Activated T-cell treated with anti-CD3 and anti-CD28 coated beads for 24 hours (primary cell): ENCODE data around the gene U2AF1L4.

ENCODE experiments used
- DNase-seq: peaks from one replicate; pipeline ENCODE4 v3.0.0-alpha.2; 2020; ENCODE audit warnings: low read depth

U2AF1L4 gene

DNA sequence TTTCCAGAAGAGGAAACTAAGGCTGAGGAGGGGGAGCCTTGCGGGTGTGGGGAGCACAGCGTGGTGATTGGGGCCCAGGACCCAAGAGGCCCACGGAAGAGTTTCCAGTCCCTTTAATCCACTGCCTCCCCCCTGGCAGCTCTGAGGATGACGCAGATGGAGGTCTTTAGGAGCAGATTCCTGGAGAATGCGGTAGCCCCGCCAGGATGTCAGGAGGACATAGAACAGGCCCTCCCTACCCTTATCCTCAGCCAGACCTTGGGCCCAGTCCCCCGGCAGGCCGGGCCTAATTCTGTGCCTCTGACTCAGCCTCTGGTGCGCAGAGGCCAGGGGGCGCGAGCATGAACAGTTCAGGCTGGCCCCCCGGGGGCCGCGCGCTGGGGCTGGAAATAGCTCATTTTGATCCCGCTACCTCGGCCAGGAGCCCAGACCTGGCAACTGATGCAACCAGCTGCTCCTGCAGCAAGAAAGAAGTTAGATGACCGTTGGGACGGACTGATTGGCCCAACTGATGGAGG lies 12.1 kb upstream of the U2AF1L4 start:
- DNase-seq: no peak

DNA sequence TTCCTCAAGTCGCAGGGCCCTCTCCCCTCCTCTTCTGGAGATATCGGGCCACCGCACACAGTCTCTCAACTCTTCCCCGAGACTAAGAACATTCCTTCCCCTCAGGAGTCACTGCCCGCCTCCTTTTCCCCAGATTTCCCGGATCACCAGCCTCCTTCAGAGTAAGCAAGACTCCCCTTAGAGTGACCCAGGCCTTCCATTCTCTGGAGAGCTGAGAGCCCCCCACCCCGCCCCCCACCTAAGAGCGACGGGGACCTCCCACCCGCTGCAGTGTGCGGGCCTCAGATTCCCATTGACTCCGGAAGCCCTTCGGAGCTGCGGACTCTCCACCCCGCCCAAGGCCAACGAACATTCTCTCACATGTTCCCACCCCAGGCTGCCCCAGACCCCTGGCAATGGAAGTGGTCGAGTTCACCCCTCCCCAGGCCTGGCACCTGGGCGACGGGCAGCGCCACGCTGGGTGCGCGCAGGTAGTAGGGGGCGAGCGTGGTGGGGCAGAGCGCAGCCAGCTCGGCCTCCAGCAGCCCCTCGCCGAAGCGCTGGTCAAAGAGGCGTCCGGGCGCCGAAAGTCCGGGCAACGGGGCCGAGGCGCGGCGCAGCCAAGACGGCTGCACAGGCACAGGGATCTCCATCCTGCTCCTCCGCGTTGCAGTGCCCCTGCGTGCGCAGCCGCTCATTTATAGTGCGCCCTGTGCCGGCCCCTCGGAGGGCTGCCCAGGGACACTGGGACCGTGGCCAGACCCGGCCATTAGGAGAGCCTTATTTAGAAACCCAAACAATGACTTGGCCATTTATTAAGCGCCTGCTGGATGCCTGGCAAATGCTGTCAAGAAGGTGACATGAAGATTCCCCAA lies 11.4 kb upstream of the U2AF1L4 start, which contains the start of gene HSPB6:
TSS of gene HSPB6 (minus strand) at position 653 of the 854 bp plus-strand sequence. CDS start at position 632, 21 bp downstream.
- DNase-seq: no peak

DNA sequence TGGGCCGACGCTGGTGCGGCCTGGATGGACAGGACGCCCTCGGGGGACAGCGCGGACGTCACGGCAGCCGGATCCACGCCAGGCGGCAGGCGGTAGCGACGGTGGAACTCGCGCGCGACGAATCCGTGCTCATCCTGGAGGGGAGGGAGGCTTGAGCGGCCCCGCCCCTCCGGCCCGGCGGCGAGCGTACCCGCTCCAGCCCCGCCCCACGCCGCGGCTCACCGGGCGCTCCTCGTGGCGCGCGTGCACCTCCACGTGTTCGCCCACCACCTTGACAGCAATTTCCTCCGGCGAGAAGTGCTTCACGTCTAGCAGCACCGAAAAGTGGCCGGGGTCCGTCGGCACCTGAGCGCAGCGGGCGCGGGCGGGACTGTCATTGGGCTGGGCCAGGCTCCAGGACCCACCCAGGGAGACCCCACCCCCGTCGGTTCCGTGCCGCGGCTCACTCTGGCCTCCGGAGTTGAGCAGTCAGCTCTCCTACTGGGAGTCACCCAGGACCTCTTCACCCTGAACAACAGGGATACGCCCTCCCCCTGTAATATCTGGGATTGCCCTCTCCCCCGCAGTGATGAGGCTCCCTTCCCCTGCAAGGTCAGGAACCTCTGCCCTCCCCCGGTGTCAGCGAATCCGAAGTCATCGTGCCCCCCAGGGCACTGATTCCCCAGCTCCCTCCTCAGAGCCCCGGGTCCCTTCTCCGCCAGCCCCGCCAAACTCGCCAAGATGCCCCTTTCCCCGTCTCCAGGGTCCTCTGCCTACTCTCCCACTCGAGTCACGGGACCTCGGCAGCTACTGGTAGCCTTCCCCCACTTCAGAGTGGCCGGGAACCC lies 10.5 kb upstream of the U2AF1L4 start:
- peak; percentile 46 for DNase-seq

DNA sequence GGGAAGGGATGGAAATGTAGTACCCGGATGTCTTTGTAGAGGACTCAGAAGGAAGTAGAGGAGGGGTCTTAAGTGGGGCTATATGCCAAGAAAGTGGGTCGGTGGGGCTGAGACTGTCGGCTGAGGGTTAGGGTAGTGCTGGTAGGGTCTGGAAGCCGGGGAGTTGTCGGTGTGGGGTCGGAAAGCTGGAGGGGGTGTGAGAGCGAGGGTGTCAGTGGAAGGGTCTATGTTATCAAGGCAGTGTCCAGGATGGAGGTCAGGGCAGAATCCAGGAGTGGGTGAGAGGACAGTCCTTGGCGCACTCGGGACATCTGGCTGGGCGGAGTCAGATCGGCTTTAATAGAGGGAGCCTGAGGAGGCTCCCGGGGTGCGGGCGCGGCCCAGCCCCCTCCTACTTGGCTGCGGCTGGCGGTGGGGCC lies 9.9 kb upstream of the U2AF1L4 start:
- no peak for DNase-seq

DNA sequence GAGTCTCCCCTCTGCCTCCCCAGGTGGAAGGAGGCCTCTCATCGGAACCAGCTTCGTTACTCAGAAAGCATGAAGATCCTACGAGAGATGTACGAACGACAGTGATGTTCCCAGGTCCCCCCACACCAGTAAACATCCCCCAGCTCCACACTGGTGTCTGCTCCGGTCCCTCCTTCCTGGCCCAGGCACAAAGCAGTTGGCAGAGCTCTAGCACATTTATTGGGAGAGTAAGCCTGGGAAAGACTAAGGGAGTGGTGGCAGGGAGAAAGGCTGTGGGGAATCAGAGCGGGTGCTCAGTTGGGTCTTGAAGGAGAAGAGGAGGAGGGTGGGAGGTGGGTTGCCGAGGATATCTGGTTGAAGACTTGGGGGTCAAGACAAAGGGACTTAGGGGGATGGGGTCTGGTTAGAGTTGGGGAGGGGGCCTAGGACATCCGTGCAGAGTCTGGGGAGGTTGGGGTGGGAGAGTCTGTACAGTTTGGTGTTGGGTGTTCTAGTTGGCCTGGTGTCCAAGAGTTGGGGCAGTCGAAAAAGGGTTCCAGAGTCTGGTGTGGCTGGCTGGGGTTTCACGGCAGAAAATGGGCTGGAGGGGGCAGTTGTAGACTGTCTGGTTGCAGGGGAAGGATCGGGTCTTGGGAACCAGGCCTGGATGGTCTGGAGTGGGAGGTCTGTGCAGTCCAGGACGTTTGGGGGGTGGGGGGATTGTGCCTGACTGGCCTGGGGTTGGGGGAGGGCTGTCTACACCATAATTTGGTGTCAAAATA lies 9.3 kb upstream of the U2AF1L4 start:
- DNase-seq: no peak

DNA sequence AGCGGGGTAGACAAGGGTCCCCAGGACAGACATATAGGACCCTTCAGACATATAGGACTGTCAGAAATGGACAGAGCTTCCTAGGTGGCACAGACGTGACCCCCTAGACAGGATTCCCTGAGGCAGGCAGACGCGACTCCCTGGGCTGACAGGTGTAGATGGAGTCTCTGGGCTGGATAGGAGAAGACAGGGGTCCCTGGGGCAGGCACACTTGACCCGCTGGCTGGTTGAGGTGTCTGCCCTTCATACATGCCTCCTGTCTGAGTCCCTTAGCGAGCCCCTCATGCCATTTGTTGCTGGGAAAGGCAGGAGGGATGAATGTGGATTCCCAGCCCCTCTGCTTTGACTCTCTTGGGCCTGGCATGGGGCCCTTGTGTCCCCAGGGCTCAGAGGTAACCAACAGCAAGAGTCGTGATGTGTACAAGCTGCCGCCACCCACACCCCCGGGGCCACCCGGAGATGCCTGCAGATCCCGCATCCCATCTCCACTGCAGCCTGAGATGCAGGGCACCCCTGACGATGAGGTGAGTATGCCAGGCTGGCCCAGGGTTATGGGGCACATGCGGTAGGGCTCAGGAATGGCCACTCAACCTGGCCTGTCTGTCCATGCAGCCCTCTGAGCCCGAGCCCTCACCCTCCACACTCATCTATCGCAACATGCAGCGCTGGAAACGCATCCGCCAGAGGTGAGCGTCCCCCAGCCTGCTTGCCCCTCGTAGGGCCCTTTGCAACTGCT lies 8.6 kb upstream of the U2AF1L4 start:
- DNase-seq: no peak

DNA sequence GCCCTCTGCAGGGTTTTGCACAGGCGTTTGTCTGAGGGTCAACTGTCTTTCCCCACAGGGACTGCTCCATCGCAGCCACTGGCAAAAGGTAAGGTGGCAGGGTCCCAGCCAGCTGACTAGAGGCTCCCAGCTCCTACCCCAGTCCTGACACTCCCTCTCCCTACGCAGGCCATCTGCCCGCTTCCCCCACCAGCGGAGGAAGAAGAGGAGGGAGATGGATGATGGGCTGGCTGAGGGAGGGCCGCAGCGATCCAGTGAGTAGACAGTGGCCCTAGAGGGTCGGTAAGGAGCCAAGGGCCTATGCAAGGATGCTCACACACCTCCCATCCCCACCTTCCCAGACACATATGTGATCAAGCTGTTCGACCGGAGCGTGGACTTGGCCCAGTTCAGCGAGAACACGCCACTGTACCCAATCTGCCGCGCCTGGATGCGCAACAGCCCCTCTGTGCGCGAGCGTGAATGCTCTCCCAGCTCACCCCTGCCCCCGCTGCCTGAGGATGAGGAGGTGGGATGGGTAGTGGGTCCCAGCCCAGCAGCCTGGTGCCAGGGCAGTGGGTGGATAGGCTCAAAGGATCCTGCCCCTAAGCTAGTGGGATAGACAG lies 7.6 kb upstream of the U2AF1L4 start:
- no peak for DNase-seq

DNA sequence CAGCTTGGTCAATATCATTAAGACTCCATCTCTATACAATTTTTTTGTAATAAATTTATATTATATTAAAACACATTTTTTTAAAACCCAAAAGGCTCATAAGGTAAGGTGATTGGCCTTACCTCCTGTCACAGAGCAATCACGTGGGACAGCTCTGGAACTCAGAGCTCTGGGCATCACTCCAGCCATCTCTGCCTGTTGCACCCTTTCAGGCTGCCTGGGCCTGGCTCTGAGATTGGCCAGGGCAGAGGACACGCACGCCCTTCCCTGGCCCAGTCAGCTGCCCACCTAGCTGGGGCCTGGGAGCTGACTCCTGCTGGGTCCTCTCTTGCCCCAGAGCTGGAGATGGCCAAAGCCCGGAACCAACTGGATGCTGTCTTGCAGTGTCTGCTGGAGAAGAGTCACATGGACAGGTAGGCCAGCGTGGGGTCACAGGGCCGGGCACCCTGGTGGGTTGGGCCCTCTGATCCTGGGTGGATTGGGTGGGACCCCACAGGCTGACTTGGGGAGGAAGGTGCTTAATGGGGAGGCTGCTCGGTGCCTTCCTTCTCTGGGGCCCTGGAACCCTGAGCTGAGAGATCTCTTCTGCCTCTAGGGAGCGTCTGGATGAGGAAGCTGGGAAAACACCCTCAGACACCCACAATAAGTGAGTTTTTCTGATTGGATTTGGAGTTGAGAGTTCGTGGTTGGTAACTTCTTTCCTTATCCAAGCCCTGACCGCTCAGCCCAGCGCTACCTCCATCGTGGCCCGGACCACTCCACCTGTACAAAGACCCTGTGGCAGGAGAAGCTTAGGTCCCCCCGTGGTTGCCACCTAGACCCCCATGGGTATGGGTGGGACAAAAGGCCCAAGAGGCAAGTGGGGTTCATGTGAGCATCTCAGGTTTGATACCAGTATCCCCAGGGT lies 6.9 kb upstream of the U2AF1L4 start:
- DNase-seq: no peak

DNA sequence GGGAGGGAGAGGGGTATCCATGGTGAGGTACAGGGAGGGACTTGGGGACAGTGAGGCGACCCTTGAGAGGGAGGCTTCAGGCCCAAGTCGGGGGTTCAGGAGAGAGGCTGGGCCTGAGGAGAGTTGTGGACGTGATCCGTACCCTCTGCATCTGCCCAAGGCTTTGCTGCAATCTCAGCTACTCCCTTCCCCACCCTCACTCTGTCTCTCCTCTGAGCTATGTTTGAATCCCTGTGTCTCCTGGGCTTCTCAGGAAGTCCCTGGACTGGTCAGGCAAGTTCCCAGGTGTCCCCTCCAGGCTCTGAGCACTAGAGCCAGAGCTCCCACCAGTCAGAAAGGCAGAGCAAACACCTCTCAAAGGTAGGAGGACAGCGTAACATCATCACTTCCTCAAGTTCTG lies 4.9 kb upstream of the U2AF1L4 start:
- DNase-seq: no peak

DNA sequence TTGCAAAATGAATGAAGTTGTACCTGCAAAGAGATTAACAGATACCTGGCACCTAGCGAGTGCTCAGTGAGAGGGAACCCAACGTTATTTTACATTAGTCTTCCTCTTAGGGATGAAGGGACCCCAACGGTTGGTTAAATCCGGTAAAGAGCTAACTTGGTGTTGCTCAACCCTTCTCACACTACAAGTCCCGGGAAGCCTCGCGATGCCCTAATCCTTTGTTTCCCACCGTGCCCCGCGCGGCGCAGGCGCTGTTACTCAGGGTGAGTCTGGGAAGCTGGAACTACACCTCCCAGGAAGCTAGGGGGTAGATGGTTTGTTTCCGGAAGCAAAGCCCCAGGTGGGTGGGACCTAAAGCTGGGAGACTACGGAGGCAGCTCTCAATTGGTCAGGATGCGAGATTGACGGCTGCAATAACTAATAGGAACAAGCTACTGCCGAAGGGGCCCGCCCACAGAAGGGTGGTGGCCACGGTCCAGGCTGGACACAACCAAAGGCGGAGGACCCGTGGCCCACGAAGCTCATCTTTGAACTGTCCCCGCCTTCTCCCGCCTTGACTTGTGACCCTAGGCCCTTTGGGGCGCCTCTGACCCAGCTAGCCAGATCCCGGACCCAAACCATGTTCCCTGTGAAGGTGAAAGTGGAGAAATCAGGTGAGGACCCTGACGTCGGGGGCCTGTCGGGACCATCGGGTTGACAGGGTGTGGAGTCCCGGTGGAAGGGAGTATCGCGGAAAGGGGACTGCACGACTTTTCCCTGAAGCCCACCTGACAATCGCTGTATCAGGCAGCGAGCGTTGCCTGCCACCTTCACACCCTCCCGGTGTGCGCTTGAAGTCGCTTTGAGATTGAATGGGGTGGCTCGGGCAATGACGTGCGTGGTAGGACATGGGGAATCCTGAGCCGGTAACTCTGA lies 3.1 kb upstream of the U2AF1L4 start, which contains the start of gene LIN37:
TSS of gene LIN37 (plus strand) at position 471 of the 915 bp plus-strand sequence. CDS start at position 620, 149 bp downstream.
- peak; percentile 98 for DNase-seq

DNA sequence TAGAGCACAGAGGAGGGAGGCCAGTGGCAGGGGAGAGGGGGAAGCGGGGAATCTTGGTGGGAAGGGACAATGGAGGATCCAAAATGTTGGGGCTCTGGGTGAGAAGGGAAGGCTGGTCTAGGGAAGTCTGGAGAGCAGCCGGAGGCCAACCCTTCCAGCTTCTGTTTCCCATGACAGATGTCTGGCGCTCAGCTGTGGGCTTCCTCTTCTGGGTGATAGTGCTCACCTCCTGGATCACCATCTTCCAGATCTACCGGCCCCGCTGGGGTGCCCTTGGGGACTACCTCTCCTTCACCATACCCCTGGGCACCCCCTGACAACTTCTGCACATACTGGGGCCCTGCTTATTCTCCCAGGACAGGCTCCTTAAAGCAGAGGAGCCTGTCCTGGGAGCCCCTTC lies 1.3 kb upstream of the U2AF1L4 start:
- no peak for DNase-seq

DNA sequence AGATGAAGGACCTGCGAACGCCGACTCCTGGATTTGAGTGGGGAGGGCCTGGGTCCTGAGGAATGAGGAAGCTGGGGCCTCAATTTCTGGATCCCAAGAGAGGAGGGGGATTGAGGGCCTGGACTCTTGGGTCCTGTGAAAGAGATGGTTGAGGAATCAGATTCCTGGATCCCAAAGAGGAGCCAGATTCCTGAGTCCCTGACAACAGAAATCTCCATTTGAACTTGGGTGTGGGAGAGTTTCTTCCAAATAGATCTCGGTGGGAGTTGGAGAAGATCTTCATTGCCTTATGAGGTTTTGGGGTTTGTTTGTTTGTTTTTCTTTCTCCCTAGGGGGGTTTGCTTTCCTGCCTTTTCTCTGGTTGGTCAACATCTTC lies 857 bp upstream of the U2AF1L4 start:
- DNase-seq: no peak

DNA sequence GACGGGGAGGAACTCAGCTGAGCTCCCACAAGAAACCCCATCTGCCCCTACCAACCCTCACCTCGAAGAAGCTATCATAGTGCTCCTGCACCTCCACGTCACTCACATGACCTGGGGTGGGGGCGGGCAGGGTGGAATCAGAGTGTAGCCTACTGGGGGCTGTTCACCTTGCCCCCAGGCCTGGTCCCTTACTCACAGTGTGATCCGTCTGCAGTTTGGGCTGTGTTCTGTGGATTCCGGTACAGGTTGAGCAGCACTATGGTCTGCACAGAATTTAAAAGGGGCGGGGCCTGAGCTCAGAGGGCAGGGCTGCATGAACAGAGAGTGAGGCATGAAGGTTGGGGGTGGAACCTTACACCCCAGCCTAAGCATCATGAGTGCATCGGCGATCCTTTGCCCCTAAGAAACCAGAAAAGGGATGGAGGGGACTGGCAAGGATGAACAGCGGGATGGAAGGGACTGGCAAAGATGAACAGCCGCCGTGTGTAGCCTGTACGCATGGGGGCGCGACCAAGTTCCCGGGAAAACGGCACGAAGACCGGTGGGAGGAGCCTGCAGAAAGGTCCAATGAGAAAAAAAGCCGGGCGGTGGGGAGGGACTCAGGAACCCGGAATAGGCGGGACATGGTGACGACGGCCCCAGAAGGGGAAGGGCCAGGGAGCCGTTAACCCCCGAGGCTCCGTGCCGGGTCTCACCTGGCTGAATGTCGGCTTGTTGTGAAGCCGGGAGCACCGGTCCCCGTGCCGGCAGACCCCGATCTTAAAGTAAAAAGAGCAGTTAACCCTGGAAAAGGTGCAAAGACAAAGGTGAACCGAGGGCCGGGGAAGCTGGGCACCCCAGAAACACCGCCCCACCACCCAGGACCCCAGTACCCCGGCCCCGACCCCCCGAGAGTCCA lies 539 bp downstream of the U2AF1L4 start:
- DNase-seq: peak; percentile 92

DNA sequence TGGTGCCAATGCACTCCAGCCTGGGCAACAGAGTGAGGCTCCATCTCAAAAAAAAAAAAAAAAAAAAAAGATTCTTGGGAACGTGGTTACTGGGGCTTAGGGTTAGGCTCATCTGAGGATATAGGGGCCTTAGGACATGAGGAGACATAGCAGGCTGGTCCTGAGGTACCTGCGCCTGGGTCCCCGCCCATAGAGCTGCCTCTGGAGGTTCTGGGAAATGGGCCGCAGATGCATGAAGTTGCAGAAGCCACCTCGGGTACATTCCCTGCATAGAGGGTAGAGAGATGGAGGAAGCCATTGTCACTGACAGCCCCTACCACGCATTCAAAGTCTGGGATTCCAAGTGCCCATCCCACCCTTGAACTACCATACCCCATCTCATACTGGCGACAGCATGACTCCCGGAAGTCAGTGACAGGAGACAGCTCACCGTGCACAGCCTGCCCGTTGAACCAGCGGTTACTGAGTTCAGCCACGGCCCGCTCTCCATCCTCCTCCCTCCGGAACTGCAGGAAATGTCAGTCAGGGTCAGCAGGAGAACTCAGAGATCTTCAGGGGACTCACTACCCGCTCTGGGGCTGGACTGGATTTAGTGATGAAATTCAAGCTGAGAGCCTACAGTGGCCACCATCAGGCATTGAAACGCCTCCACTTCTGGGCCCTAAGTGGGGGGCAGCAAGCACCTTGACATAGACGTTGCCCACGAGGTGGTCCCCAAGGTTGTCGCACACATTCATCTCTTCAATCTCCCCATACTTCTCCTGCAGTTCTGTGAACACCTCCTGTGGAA lies 1.4 kb downstream of the U2AF1L4 start:
- no peak for DNase-seq

DNA sequence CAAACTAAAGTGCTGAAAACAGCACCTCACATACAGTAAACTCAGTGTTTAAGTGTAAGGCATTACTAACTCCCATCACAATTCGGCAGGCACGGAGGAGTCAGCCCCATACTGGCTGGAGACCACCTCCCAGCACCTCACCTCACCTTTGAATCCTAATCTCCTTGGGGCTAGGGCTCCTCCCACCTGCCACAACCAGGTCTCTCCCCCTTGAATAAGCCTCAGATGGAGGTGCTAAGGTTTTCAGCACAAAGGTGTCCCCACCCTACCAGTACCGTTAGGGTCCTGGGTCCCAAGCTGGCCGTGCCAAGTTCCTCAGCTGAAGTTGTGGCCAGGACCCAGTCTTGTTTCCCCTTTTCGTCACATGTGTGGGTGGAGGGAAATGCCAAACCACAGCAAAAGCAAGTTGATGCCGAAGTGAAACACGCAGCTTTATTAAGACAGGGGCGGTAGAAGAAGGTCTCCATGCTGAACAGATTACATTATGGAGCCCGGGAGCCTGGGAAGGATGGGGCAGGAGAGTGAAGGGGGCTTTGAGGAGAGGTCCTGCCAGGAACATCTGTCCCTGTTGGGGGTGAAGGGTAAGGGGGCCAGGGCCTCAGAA lies 3.0 kb downstream of the U2AF1L4 start, which contains the start of gene IGFLR1:
TSS of gene IGFLR1 (minus strand) at position 332 of the 604 bp plus-strand sequence. CDS start 1,272 bp downstream, outside the sequence.
- DNase-seq: peak; percentile 72

DNA sequence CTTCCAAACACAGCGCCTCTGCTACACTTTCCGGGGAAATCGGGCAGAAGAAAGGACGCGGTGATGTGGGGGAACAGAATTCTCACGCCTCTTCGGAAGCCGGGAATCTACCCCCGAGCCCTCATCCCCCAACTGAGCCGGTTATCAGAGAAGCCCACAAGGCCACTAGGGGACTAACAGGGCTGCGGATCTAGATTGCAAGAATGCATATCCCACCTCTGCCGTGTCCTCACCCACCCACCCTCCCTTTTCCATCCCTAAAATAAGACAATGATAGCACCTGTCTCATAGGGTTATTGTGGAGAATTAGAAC lies 4.1 kb downstream of the U2AF1L4 start:
- DNase-seq: no peak
